GM10266 (cell line): ENCODE results near the gene TLCD5.

Experiments used
- DNase-seq: peaks from one replicate; pipeline ENCODE4 v3.0.0; 2012; ENCODE audit errors: extremely low spot score
- TF ChIP-seq, protein P1 (sequence below): IDR thresholded peaks from 2 replicates; pipeline ENCODE4 v1.5.1; 2012; ENCODE audit warnings: mild to moderate bottlenecking, low read depth; ENCODE audit not compliant: control insufficient read depth, insufficient read depth; ENCODE audit errors: missing control alignments

The TLCD5 gene

DNA sequence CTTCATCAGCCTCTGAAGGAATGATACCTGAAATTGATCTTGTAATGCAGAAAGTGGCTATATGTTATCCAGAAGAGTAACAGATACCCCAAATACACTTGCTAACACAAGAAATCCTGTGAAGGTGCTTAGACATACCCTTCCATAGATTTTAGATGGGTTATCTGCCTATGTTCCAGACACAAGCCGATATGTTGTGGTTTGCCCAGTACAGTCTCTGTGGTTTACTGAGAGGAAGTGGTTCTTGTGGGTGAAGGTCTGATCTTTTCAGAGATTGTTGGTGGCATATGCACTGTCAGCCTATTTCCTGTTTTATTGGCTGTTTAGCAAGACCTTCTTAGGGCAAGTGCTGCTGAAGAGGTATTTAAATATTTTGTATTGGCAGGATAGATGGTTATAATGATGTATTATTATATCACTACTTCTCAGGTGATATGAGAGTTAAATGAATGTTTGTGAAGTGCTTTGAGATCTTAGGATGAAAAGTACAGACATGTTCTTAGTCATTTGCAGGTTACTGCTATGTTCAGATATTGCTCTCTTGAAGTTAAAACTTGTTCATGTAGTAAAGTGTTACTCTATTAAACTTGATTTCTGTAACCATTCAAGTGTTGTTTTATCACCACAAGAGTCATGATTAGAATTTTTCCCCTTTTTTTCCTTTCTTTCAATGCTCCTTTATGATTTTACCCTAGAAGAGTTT, 19.4 kb downstream of the TLCD5 start:
- DNase-seq = peak; percentile 48

GRCh38 chr11:120346233-120346632, 21.1 kb downstream of the TLCD5 start:
- no peak for DNase-seq
- TF ChIP-seq, protein P1, sequence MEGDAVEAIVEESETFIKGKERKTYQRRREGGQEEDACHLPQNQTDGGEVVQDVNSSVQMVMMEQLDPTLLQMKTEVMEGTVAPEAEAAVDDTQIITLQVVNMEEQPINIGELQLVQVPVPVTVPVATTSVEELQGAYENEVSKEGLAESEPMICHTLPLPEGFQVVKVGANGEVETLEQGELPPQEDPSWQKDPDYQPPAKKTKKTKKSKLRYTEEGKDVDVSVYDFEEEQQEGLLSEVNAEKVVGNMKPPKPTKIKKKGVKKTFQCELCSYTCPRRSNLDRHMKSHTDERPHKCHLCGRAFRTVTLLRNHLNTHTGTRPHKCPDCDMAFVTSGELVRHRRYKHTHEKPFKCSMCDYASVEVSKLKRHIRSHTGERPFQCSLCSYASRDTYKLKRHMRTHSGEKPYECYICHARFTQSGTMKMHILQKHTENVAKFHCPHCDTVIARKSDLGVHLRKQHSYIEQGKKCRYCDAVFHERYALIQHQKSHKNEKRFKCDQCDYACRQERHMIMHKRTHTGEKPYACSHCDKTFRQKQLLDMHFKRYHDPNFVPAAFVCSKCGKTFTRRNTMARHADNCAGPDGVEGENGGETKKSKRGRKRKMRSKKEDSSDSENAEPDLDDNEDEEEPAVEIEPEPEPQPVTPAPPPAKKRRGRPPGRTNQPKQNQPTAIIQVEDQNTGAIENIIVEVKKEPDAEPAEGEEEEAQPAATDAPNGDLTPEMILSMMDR = no peak

More for the DNA sequence above, 19.4 kb downstream of the TLCD5 start:
- TF ChIP-seq, protein P1 = no peak

- DNase-seq = no peak
- TF ChIP-seq, protein P1 = no peak
Measured at GRCh38 chr11:120350637-120351036, 25.5 kb downstream of the TLCD5 start.

GRCh38 chr11:120352405-120352804, 27.3 kb downstream of the TLCD5 start:
- TF ChIP-seq, protein P1 = no peak
- no peak for DNase-seq

GRCh38 chr11:120354068-120354467, 29.0 kb downstream of the TLCD5 start:
- TF ChIP-seq, protein P1 = no peak
- no peak for DNase-seq

GRCh38 chr11:120354779-120355178, 29.7 kb downstream of the TLCD5 start:
- DNase-seq = no peak

GRCh38 chr11:120357620-120358019, 32.5 kb downstream of the TLCD5 start:
- no peak for DNase-seq
- TF ChIP-seq, protein P1 = no peak

More at GRCh38 chr11:120354779-120355178, 29.7 kb downstream of the TLCD5 start:
- TF ChIP-seq, protein P1 = no peak
